Measurements from ENCODE around the gene SIT1.

The SIT1 gene

DNA sequence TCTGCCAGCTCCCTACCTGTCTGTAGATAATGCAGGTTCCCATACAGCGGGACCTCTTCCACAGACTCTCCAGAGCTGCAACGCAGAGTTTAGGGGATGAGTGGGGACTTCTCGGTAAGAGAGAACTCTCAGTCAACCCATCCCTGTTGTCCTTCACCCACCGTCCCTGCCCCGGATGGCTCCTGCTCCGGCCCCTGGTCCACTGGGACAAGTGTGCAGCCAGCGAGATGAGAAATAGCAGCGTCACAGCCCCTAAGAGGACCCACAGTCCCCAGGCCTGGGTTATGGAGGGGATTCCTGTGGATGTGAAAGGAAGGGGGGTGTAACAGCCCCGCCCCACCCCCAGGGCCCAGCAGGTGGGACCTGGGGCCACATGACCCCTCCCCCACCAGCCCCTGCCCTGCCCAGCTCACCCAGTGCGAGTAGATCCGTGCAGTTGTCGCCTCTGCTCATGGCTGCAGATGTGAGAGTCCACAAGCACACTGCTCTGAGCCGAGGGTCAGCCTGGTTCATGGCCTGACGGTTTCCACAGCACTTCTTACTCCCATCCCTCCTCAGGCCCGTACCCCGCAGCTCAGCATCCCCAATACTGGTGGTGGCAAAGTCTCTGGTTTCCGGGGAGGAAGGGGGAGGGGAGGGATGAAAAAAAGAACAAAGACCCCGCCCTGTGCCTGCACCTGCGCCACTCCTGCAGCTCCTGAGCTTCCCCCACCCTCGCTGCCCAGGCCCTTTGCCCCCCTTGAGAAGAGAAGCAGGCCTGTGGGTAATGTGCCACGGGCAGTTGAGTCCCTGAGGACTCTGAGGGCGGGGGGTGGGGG is at the start of gene SIT1:
Gene SIT1, minus strand, starts transcription at position 591 of the 818 bp plus-strand sequence. Its CDS starts 78 bp downstream, at position 513.
- no peak within 1 kb of the TSS for H3K4me3 ChIP-seq (ENCODE audit: low read length)
- H3K4me1 ChIP-seq (ENCODE audit: control insufficient read depth, insufficient read depth, low read length), result peaks cover 23% of the 10 kb centered on the region
- no peaks in the 10 kb centered on the region for H3K9me3 ChIP-seq (ENCODE audit: control insufficient read depth, low read length)
- peak within 1 kb of the TSS; percentile 42 for H3K9ac ChIP-seq (ENCODE audit: low read length)
- H3K27me3 ChIP-seq (ENCODE audit: control insufficient read depth, insufficient read depth, low read length), result no peaks in the 10 kb centered on the region
- H3K36me3 ChIP-seq (ENCODE audit: control insufficient read depth, insufficient read depth, low read length), result no peaks in the 10 kb centered on the region

GRCh38 chr9:35700031-35700430 is 49.3 kb upstream of the SIT1 start:
- Histone ChIP-seq H3K27me3 (ENCODE audit: control insufficient read depth, insufficient read depth, low read length) (no peaks in the 10 kb centered on the region), H3K4me3 (ENCODE audit: low read length) (no peak overlapping the region), H3K36me3 (ENCODE audit: control insufficient read depth, insufficient read depth, low read length) (peaks cover 62% of the 10 kb centered on the region), H3K9ac (ENCODE audit: low read length) (no peak overlapping the region), H3K4me1 (ENCODE audit: control insufficient read depth, insufficient read depth, low read length) (peaks cover 20% of the 10 kb centered on the region), H3K9me3 (ENCODE audit: control insufficient read depth, low read length) (no peaks in the 10 kb centered on the region)

- H3K36me3 ChIP-seq (ENCODE audit: control insufficient read depth, insufficient read depth, low read length), result peaks cover 45% of the 10 kb centered on the region
- no peak overlapping the region for H3K9ac ChIP-seq (ENCODE audit: low read length)
- H3K27me3 ChIP-seq (ENCODE audit: control insufficient read depth, insufficient read depth, low read length), result no peaks in the 10 kb centered on the region
- no peak overlapping the region for H3K4me3 ChIP-seq (ENCODE audit: low read length)
- H3K4me1 ChIP-seq (ENCODE audit: control insufficient read depth, insufficient read depth, low read length), result peaks cover 23% of the 10 kb centered on the region
- no peaks in the 10 kb centered on the region for H3K9me3 ChIP-seq (ENCODE audit: control insufficient read depth, low read length)
Measured at GRCh38 chr9:35698231-35698630, 47.5 kb upstream of the SIT1 start.

- Histone ChIP-seq H3K27me3 (ENCODE audit: control insufficient read depth, insufficient read depth, low read length) (no peaks in the 10 kb centered on the region), H3K36me3 (ENCODE audit: control insufficient read depth, insufficient read depth, low read length) (peaks cover 45% of the 10 kb centered on the region), H3K9me3 (ENCODE audit: control insufficient read depth, low read length) (no peaks in the 10 kb centered on the region), H3K4me3 (ENCODE audit: low read length) (no peak overlapping the region), H3K9ac (ENCODE audit: low read length) (peak overlapping the region; percentile 34), H3K4me1 (ENCODE audit: control insufficient read depth, insufficient read depth, low read length) (peaks cover 23% of the 10 kb centered on the region)
Measured at GRCh38 chr9:35697486-35697885, 46.8 kb upstream of the SIT1 start.

DNA sequence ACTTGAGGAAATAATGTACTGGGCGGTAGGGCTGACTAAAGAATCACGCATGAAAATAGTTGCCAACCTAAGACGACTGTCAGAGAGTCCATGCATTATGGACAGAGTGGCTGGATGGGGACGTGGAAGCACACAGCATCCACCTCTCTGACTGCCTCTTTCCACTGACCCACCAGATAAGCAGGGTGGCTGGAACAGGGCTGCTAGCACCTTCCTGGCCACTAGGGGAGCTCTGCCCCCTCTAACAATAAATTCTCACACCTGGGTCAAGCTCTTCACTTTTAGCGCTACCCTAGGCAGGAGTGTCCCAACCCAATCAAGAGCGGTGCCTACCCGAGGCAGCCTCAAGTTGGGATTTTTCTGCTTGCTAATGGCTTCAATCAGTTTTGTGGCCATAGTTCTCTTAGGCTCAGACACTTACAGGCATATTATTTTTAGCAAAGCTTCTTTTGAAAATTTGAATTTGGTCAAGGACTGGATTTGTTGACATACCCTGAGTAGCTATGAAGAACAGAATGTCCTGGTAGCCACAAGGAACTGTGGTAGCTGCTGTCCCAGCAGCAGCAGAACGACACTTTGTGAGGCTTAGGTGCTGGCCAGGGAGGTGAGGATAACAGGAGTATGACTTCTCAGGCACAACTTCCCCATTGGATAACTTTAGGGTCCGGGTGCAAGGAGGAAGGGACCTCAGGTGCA is 45.9 kb upstream of the SIT1 start:
- H3K9ac ChIP-seq (ENCODE audit: low read length), result peak overlapping the region; percentile 34
- no peak overlapping the region for H3K4me3 ChIP-seq (ENCODE audit: low read length)
- H3K9me3 ChIP-seq (ENCODE audit: control insufficient read depth, low read length), result no peaks in the 10 kb centered on the region
- peaks cover 40% of the 10 kb centered on the region for H3K36me3 ChIP-seq (ENCODE audit: control insufficient read depth, insufficient read depth, low read length)
- peaks cover 24% of the 10 kb centered on the region for H3K4me1 ChIP-seq (ENCODE audit: control insufficient read depth, insufficient read depth, low read length)
- H3K27me3 ChIP-seq (ENCODE audit: control insufficient read depth, insufficient read depth, low read length), result no peaks in the 10 kb centered on the region

DNA sequence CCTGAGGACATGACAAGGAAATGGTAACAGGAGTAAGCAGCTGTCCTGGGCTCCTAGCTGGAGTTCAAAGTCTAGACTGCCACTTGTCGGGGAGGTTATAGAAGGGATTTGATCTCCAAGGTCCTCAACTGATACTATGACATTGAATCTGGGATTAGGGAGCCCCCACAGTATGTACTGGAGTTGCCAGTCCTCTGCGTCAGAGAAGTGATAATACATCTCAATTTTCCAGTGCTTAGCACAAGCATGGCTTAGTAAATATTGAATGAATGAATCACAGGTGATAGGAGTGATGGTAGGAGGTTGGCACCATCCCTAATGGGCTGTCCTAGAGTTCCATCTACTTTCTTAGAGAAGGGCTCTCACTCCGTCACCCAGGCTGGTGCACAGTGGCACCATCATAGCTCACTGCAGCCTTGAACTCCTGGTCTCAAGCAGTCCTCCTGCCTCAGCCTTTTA is 45.2 kb upstream of the SIT1 start:
- no peaks in the 10 kb centered on the region for H3K27me3 ChIP-seq (ENCODE audit: control insufficient read depth, insufficient read depth, low read length)
- H3K36me3 ChIP-seq (ENCODE audit: control insufficient read depth, insufficient read depth, low read length), result peaks cover 38% of the 10 kb centered on the region
- H3K4me1 ChIP-seq (ENCODE audit: control insufficient read depth, insufficient read depth, low read length), result peaks cover 30% of the 10 kb centered on the region

DNA sequence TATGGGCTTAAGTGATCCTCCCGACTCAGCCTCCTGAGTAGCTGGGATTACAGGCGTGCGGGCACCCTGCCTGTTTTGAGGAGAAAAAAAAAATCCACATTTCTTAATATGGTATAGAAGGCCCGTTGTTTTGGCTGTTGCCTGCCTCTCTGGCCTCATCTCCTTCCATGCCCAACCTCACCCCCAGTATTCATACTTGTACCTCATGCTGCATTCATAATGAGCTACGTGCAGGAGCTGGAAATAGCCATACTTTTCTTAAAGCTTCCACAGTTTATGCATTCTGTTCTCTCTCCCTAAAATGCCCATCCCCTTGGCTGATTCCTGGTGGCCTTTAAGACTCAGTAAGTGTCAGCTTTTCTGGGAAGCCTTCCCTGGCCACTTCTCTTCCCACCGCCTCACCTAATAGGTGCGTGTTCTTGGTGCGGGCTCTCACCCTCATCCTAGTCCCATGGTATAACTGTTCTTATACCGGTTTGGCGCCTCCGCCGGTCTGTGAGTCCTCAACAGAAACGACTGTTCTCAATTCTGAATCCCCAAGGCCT is 41.1 kb upstream of the SIT1 start:
- Histone ChIP-seq H3K9me3 (ENCODE audit: control insufficient read depth, low read length) (no peaks in the 10 kb centered on the region), H3K4me1 (ENCODE audit: control insufficient read depth, insufficient read depth, low read length) (peaks cover 40% of the 10 kb centered on the region), H3K36me3 (ENCODE audit: control insufficient read depth, insufficient read depth, low read length) (peaks cover 1% of the 10 kb centered on the region), H3K9ac (ENCODE audit: low read length) (no peak overlapping the region), H3K4me3 (ENCODE audit: low read length) (no peak overlapping the region), H3K27me3 (ENCODE audit: control insufficient read depth, insufficient read depth, low read length) (no peaks in the 10 kb centered on the region)

More for the DNA sequence above, 45.2 kb upstream of the SIT1 start:
- Histone ChIP-seq H3K9ac (ENCODE audit: low read length) (peak overlapping the region; percentile 34), H3K4me3 (ENCODE audit: low read length) (no peak overlapping the region), H3K9me3 (ENCODE audit: control insufficient read depth, low read length) (no peaks in the 10 kb centered on the region)

GRCh38 chr9:35691334-35691650 is 40.6 kb upstream of the SIT1 start:
- Histone ChIP-seq H3K9ac (ENCODE audit: low read length) (peak overlapping the region; percentile 87), H3K4me3 (ENCODE audit: low read length) (peak overlapping the region; percentile 46), H3K36me3 (ENCODE audit: control insufficient read depth, insufficient read depth, low read length) (no peaks in the 10 kb centered on the region), H3K9me3 (ENCODE audit: control insufficient read depth, low read length) (no peaks in the 10 kb centered on the region), H3K4me1 (ENCODE audit: control insufficient read depth, insufficient read depth, low read length) (peaks cover 34% of the 10 kb centered on the region), H3K27me3 (ENCODE audit: control insufficient read depth, insufficient read depth, low read length) (no peaks in the 10 kb centered on the region)

GRCh38 chr9:35690614-35691333 is 40.0 kb upstream of the SIT1 start:
- Histone ChIP-seq H3K4me1 (ENCODE audit: control insufficient read depth, insufficient read depth, low read length) (peaks cover 29% of the 10 kb centered on the region), H3K4me3 (ENCODE audit: low read length) (peak overlapping the region; percentile 46)

DNA sequence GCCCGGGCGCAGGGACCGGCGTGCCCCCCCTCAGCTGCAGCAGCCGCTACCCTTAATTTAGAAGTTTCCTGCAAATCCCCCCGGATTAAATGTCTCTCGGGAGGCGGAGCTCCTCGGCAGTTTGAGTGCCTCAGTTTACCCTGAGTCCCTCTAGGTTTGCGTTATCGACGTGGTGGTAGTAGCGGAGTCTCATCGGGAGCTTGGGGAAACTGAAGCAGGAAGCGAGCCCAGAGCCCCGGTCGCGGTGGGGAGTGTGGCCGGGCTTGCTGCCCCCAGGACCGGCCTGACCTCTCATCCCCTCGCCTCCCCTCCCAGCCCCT is 39.5 kb upstream of the SIT1 start:
- H3K4me3 ChIP-seq (ENCODE audit: low read length), result no peak overlapping the region
- H3K9me3 ChIP-seq (ENCODE audit: control insufficient read depth, low read length), result no peaks in the 10 kb centered on the region
- H3K9ac ChIP-seq (ENCODE audit: low read length), result peak overlapping the region; percentile 87
- no peaks in the 10 kb centered on the region for H3K27me3 ChIP-seq (ENCODE audit: control insufficient read depth, insufficient read depth, low read length)
- peaks cover 25% of the 10 kb centered on the region for H3K4me1 ChIP-seq (ENCODE audit: control insufficient read depth, insufficient read depth, low read length)
- H3K36me3 ChIP-seq (ENCODE audit: control insufficient read depth, insufficient read depth, low read length), result no peaks in the 10 kb centered on the region

More at GRCh38 chr9:35690614-35691333, 40.0 kb upstream of the SIT1 start:
- Histone ChIP-seq H3K36me3 (ENCODE audit: control insufficient read depth, insufficient read depth, low read length) (no peaks in the 10 kb centered on the region), H3K27me3 (ENCODE audit: control insufficient read depth, insufficient read depth, low read length) (no peaks in the 10 kb centered on the region), H3K9me3 (ENCODE audit: control insufficient read depth, low read length) (no peaks in the 10 kb centered on the region), H3K9ac (ENCODE audit: low read length) (peak overlapping the region; percentile 87)

DNA sequence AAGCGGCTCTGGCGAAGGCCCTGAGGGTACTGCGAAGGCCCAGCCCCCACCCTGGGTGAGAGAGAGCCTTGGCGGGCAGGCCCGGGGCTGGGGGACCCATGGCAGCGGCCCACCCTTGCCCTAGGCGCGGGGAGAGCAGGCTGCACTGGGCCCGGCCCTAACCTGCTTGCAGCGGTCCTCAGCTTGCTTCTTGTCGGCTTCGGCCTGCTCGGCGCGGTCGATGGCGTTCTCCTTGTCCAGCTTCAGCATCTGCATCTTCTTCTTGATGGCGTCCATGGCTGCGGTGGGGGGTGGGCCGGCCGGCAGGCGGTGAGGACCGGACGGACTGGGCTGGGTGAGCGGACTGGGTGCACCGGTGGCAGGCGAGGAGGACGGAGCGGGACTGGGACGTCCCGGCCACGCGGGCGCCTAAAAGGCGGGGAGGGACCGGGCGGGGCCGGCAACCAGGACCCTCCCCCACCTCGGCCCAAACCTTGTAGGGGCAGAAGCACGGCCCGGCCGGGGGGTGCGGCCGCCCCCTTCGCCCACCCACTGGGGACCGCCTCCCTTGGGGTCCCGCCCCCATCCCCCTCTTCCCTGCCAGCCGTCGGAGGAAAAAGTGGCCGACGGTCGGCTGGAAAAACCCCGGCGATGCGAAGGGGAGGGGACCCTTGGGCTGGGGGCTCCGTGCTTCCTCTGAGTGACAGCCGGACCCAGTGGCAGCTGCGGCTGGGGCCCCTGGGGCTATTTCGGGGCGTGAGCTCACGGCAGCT is 39.0 kb upstream of the SIT1 start, which contains the start of gene TPM2:
Gene TPM2, minus strand, starts transcription at position 384 of the 752 bp plus-strand sequence. Its CDS starts 108 bp downstream, at position 276.
- Histone ChIP-seq H3K36me3 (ENCODE audit: control insufficient read depth, insufficient read depth, low read length) (no peaks in the 10 kb centered on the region), H3K4me1 (ENCODE audit: control insufficient read depth, insufficient read depth, low read length) (peaks cover 21% of the 10 kb centered on the region), H3K4me3 (ENCODE audit: low read length) (peak within 1 kb of the TSS; percentile 46), H3K27me3 (ENCODE audit: control insufficient read depth, insufficient read depth, low read length) (no peaks in the 10 kb centered on the region), H3K9me3 (ENCODE audit: control insufficient read depth, low read length) (no peaks in the 10 kb centered on the region), H3K9ac (ENCODE audit: low read length) (peak within 1 kb of the TSS; percentile 87)
